ENCODE data around the gene DMRTA2. TPM values are rescaled to one million over a fixed set of nuclear protein-coding genes. Genes with fewer than 3 reads are reported as not detected.

The DMRTA2 gene
- total and polyA plus RNA-seq, 2 donors (not counting 1 experiment from before 2014, with no cell fraction given), result not detected

GRCh38 chr1:50417507-50417906, 5.7 kb downstream of the DMRTA2 start:
- H3K27me3 ChIP-seq (replicated peaks in 1 of 4; ENCODE audit: control extremely low read depth in 1 of 4, control insufficient read depth in 3 of 4, insufficient read depth in 4 of 4, low read length in 3 of 4), result peaks cover 0 to 88% (median 60%) of the 10 kb centered on the region in 4 experiments
- intact Hi-C loops (cut with micrococcal nuclease), result no loop called here

More at GRCh38 chr1:50417507-50417906, 5.7 kb downstream of the DMRTA2 start:
- Mint-ChIP-seq H3K4me1 (peaks cover 32% of the 10 kb centered on the region), H3K9me3 (ENCODE audit: insufficient read depth) (peaks cover 2% of the 10 kb centered on the region), H3K4me3 (no peak overlapping the region), H3K27ac (no peak overlapping the region), H3K27me3 (peaks cover 66% of the 10 kb centered on the region)
- Histone ChIP-seq H3K9me3 (ENCODE audit: control extremely low read depth in 1 of 3, control insufficient read depth in 2 of 3, insufficient read depth in 1 of 3, low read length in 2 of 3) (peaks cover 0 to 83% (median 5%) of the 10 kb centered on the region in 3 donors), H3K27ac (ENCODE audit: low read length in 2 of 2) (no peak overlapping the region), H3K9ac (ENCODE audit: low read length) (no peak overlapping the region), H4K20me1 (ENCODE audit: control insufficient read depth, insufficient read depth, low read length, poor library complexity, severe bottlenecking) (no peaks in the 10 kb centered on the region), H2AFZ (ENCODE audit: insufficient read depth, low read depth, low read length, poor library complexity, severe bottlenecking) (no peak overlapping the region), H3K4me1 (ENCODE audit: control insufficient read depth in 2 of 2, insufficient read depth in 2 of 2, low read length in 2 of 2) (peaks cover 28 to 54% of the 10 kb centered on the region in 2 donors), H3K36me3 (replicated peaks in 1 of 2; ENCODE audit: control extremely low read depth in 1 of 2, control insufficient read depth in 1 of 2, extremely low read depth in 1 of 2, insufficient read depth in 2 of 2, low read length in 1 of 2) (no peaks in the 10 kb centered on the region), H3K79me2 (ENCODE audit: control insufficient read depth, insufficient read depth, low read length) (no peaks in the 10 kb centered on the region), H3K4me3 (ENCODE audit: control extremely low read depth in 1 of 5, extremely low read depth in 1 of 5, insufficient read depth in 1 of 5, low read depth in 2 of 5, low read length in 4 of 5) (no peak overlapping the region), H3K4me2 (replicated peaks; ENCODE audit: low read depth, low read length, poor library complexity, severe bottlenecking) (peak overlapping the region; percentile 3)
- DNase-seq, result peak; percentile 21
- POLR2A ChIA-PET, result no interaction called here
- ATAC-seq (ENCODE audit: low read depth), result no peak
- TF ChIP-seq EZH2 (IDR thresholded peaks at IDR 0.05; ENCODE audit: borderline replicate concordance, insufficient read depth, low read depth, low read length, poor library complexity, severe bottlenecking), result no peak
- TF ChIP-seq, protein P1, sequence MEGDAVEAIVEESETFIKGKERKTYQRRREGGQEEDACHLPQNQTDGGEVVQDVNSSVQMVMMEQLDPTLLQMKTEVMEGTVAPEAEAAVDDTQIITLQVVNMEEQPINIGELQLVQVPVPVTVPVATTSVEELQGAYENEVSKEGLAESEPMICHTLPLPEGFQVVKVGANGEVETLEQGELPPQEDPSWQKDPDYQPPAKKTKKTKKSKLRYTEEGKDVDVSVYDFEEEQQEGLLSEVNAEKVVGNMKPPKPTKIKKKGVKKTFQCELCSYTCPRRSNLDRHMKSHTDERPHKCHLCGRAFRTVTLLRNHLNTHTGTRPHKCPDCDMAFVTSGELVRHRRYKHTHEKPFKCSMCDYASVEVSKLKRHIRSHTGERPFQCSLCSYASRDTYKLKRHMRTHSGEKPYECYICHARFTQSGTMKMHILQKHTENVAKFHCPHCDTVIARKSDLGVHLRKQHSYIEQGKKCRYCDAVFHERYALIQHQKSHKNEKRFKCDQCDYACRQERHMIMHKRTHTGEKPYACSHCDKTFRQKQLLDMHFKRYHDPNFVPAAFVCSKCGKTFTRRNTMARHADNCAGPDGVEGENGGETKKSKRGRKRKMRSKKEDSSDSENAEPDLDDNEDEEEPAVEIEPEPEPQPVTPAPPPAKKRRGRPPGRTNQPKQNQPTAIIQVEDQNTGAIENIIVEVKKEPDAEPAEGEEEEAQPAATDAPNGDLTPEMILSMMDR (IDR thresholded peaks at IDR 0.05), result no peak
- 5% methylated on average over 21 of the region's 23 CpGs for WGBS (ENCODE audit: insufficient coverage)
- CTCF ChIA-PET, result no interaction called here

All from B cell (primary cell).